Sigmoid colon (tissue), 7 donors: ENCODE measurements around the gene LHPP. TPM values are rescaled to one million over a fixed set of nuclear protein-coding genes. Genes with fewer than 3 reads are reported as not detected.

Experiments used
- DNase-seq: peaks from one replicate; pipeline ENCODE4 v3.0.0-alpha.2; 2019
- H3K27ac ChIP-seq, 4 donors: fragments of 200-600 bp; sonication (generic); one replicate each; pipeline ENCODE4 v1.5.1; 2016 to 2019; ENCODE audit warnings: mild to moderate bottlenecking in 1 of 4
- H3K27me3 ChIP-seq, 3 donors: fragments of 200-600 bp; sonication (generic); one replicate each; pipeline ENCODE4 v1.5.1; 2019; ENCODE audit warnings: mild to moderate bottlenecking in 1 of 3
- H3K36me3 ChIP-seq, 4 donors: fragments of 200-600 bp; sonication (generic); one replicate each; pipeline ENCODE4 v1.5.1; 2016 to 2019
- H3K4me1 ChIP-seq, 4 donors: fragments of 200-600 bp; sonication (generic); one replicate each; pipeline ENCODE4 v1.5.1; 2017 to 2019
- H3K4me3 ChIP-seq, 4 donors: fragments of 200-600 bp; sonication (generic); one replicate each; pipeline ENCODE4 v1.5.1; 2017 to 2019; ENCODE audit warnings: mild to moderate bottlenecking in 2 of 4, moderate library complexity in 1 of 4
- H3K9me3 ChIP-seq, 4 donors: fragments of 200-600 bp in 3 of 4; sonication (generic) in 3 of 4; one replicate each; pipeline versions ENCODE4 v1.5.1 to v1.6.1; 2013 to 2019
- EP300 ChIP-seq, 4 donors: sonication (generic); formaldehyde crosslinking; IDR thresholded peaks; one replicate each; pipeline ENCODE4 v1.6.1; 2017; ENCODE audit warnings: antibody characterized with exemption in 4 of 4
- POLR2A ChIP-seq, 2 donors: fragments of 450-650 bp; IDR thresholded peaks; one replicate each; pipeline ENCODE4 v1.6.1; 2016; ENCODE audit warnings: antibody characterized with exemption in 2 of 2, mild to moderate bottlenecking in 2 of 2, moderate library complexity in 2 of 2
- POLR2AphosphoS5 ChIP-seq, 4 donors: sonication (generic); formaldehyde crosslinking; IDR thresholded peaks; one replicate each; pipeline ENCODE4 v1.6.1; 2017; ENCODE audit warnings: antibody characterized with exemption in 4 of 4
- WGBS, 2 donors: extraction: QIAGEN DNeasy Blood & Tissue Kit; methylation state at CpG; one replicate each; pipeline ENCODE4 v1.1.7; 2013; 5-methylcytosine and 5-hydroxymethylcytosine counted together
- intact Hi-C: fragments of 100-400 bp; cut with DNase I; formaldehyde crosslinking; loops from one replicate; pipeline ENCODE4 v1.15.1; 2023
- polyA plus RNA-seq, 3 donors: library from polyadenylated mRNA; stranded (reverse); fragments of 200-250 nt; gene quantifications; one replicate each; pipeline ENCODE4 v1.2.3, GENCODE V29; 2013
- total RNA-seq, 4 donors: library from RNA; depleted of rRNA; stranded (reverse); fragments of >200 nt; gene quantifications; one replicate each; pipeline ENCODE4 v1.1.0, GENCODE V29; 2016
- TF ChIP-seq, protein P1 (sequence below), 4 experiments: fragments of 450-650 bp in 3 of 4; fragments of 200-600 bp in 1 of 4; IDR thresholded peaks; one replicate each; pipeline ENCODE4 v1.5.1; 2016 to 2019; ENCODE audit warnings: antibody characterized with exemption in 4 of 4, mild to moderate bottlenecking in 3 of 4, moderate library complexity in 2 of 4
- donor health status: healthy with polysubstance abuse.
- donor health status: Bipolar disorder and iron deficiency.
- donor health status: healthy.

LHPP gene
- total and polyA plus RNA-seq, 7 donors, result 17.1 to 35.7 (median 20.6) TPM

DNA sequence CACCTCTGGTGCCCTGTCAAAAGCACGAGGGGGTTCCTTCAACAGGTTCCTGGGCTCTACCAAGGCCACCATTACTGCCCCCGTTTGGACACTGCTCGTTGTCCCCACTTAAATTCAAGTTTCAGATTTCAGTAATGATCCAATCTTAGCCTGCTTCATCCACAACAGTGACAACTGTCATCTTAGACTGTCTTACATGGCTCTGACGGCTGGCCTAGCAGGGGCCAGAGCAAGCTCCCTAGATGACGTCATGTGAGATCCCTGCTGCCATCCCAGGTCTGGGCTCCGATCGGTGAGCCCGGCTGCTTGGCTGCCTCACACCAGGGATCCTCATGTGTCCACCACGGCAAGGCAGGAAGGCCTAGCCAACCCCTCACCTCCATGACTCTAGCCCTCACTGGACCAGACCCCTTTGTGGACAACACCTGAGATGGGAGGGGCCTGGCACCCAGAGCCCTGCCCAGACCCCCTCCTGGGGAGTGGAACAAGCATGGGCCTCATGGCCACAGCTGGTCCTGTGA lies 200.1 kb downstream of the LHPP start:
- Histone ChIP-seq H3K27ac (no peak overlapping the region), H3K4me1 (peaks cover 0 to 14% (median 6%) of the 10 kb centered on the region in 4 donors), H3K36me3 (peaks cover 0 to 14% (median 2%) of the 10 kb centered on the region in 4 donors), H3K4me3 (no peak overlapping the region), H3K27me3 (no peaks in the 10 kb centered on the region), H3K9me3 (no peaks in the 10 kb centered on the region)
- TF ChIP-seq EP300 (IDR thresholded peaks at IDR 0.05) (no peak), POLR2AphosphoS5 (IDR thresholded peaks at IDR 0.05) (no peak), POLR2A (IDR thresholded peaks at IDR 0.05) (no peak)
- TF ChIP-seq, protein P1, sequence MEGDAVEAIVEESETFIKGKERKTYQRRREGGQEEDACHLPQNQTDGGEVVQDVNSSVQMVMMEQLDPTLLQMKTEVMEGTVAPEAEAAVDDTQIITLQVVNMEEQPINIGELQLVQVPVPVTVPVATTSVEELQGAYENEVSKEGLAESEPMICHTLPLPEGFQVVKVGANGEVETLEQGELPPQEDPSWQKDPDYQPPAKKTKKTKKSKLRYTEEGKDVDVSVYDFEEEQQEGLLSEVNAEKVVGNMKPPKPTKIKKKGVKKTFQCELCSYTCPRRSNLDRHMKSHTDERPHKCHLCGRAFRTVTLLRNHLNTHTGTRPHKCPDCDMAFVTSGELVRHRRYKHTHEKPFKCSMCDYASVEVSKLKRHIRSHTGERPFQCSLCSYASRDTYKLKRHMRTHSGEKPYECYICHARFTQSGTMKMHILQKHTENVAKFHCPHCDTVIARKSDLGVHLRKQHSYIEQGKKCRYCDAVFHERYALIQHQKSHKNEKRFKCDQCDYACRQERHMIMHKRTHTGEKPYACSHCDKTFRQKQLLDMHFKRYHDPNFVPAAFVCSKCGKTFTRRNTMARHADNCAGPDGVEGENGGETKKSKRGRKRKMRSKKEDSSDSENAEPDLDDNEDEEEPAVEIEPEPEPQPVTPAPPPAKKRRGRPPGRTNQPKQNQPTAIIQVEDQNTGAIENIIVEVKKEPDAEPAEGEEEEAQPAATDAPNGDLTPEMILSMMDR (IDR thresholded peaks at IDR 0.05), result no peak
- no peak for DNase-seq
- WGBS, 2 donors, result 93 to 96% methylated on average over 9 of the region's 9 CpGs
- intact Hi-C loops, result no loop called here

- no peaks in the 10 kb centered on the region for H3K27me3 ChIP-seq
- H3K36me3 ChIP-seq, result peaks cover 0 to 14% (median 2%) of the 10 kb centered on the region in 4 donors
- no peak for DNase-seq
- H3K4me3 ChIP-seq, result no peak overlapping the region
- WGBS, 2 donors, result 94 to 95% methylated on average over 8 of the region's 8 CpGs
- intact Hi-C loops, result no loop called here
- TF ChIP-seq POLR2AphosphoS5 (IDR thresholded peaks at IDR 0.05), result no peak
- TF ChIP-seq, protein P1 (IDR thresholded peaks at IDR 0.05), result no peak
- TF ChIP-seq POLR2A (IDR thresholded peaks at IDR 0.05), result no peak
- no peak for TF ChIP-seq EP300 (IDR thresholded peaks at IDR 0.05)
- H3K27ac ChIP-seq, result no peak overlapping the region
- H3K4me1 ChIP-seq, result peaks cover 0 to 19% (median 6%) of the 10 kb centered on the region in 4 donors
- H3K9me3 ChIP-seq, result no peaks in the 10 kb centered on the region
Observed at GRCh38 chr10:124663228-124663627, 201.6 kb downstream of the LHPP start.

Other genes starting within 250 kb of the LHPP start
- gene OAT, start 42.9 kb upstream of the LHPP start, total RNA-seq, result 100 to 1,000 TPM; 117 to 147 (median 131) TPM
- gene OAT, start 42.9 kb upstream of the LHPP start, polyA plus RNA-seq, result 10 to 100 TPM; 37.9 to 82.8 (median 54.7) TPM
- not detected for gene NKX1-2, start 11.8 kb upstream of the LHPP start, total RNA-seq
- not detected for gene NKX1-2, start 11.8 kb upstream of the LHPP start, polyA plus RNA-seq